ENCODE measurements around the gene GTSE1.
A peak's percentile ranks its signal among the peaks of the same experiment; 100 is the strongest.

GRCh38 chr22:46355369-46355995 lies 58.8 kb downstream of the GTSE1 start:
- peak; percentile 83 to 92 (median 91) for TF ChIP-seq CTCF (optimal IDR thresholded peaks at IDR 0.05 in 1 of 3, IDR thresholded peaks at IDR 0.05 in 1 of 3, conservative IDR thresholded peaks at IDR 0.05 in 1 of 3; ENCODE audit: extremely low read depth in 1 of 3, insufficient read depth in 2 of 3, low read length in 3 of 3)
- no peak for TF ChIP-seq EZH2 (IDR thresholded peaks at IDR 0.05; ENCODE audit: low read length)
